K562 (cell line): Measurements from ENCODE around the gene RGS3. TPM values are rescaled to one million over a fixed set of nuclear protein-coding genes. Genes with fewer than 3 reads are reported as not detected.

ENCODE experiments used
- ATAC-seq: fragments of 200-7000 bp; cut with Tn5 transposase; 3 replicates; pipeline ENCODE4 v1.9.1; 2020; ENCODE audit warnings: moderate library complexity
- BruUV-seq: library from RNA; stranded (reverse); fragments of 400-500 nt; replicated peaks from 2 replicates; lab custom pipeline; 2021; lab: Mats Ljungman, UMichigan
- CTCF ChIA-PET: fragments of 300-600 bp; formaldehyde crosslinking; extraction: SDS; loops from one replicate; lab custom pipeline; 2021; ENCODE audit warnings: low intra/inter-chr PET ratio; lab: Yijun Ruan, JAX
- POLR2A ChIA-PET: fragments of 300-600, 350-650 bp; sonication (Branson Sonifier 250); formaldehyde crosslinking; extraction: SDS; loops from one replicate; lab custom pipeline; 2021; ENCODE audit warnings: antibody characterized with exemption, inconsistent platforms; lab: Yijun Ruan, JAX
- DNase-seq, 4 experiments: peaks; one replicate each; pipeline versions ENCODE4 v3.0.0 to v3.0.0-alpha.2; 2011 to 2018; ENCODE audit warnings: low spot score in 3 of 4, mixed read lengths in 3 of 4; ENCODE audit errors: extremely low read depth in 1 of 4
- FAIRE-seq: peaks from 2 replicates; lab custom pipeline; 2011; peaks lifted over from hg19 to GRCh38; lab: Jason Lieb, UNC
- H2AFZ ChIP-seq: 2 replicates; pipeline ENCODE4 v1.6.0; 2011; ENCODE audit warnings: low read depth, low read length, control low read depth, inconsistent platforms
- H3K27ac ChIP-seq: fragments of 200-600 bp; 3 replicates; pipeline ENCODE4 v1.8.0; 2011; ENCODE audit warnings: low read depth, mild to moderate bottlenecking, control low read depth, inconsistent platforms, low read length, moderate library complexity, mixed read lengths; ENCODE audit errors: extremely low read depth
- H3K27me3 ChIP-seq, 2 experiments: fragments of 300-600 bp in 1 of 2; 2 replicates in 1 of 2; 3 replicates in 1 of 2; pipeline versions ENCODE4 v1.6.0 to v1.8.0; 2011; ENCODE audit warnings: inconsistent platforms in 2 of 2, low read length in 2 of 2, mild to moderate bottlenecking in 1 of 2, mixed read lengths in 1 of 2, moderate library complexity in 1 of 2; ENCODE audit not compliant: control insufficient read depth in 2 of 2, insufficient read depth in 2 of 2
- H3K36me3 ChIP-seq: fragments of 300-600 bp; 3 replicates; pipeline ENCODE4 v1.8.0; 2011; ENCODE audit warnings: mild to moderate bottlenecking, low read length, inconsistent platforms; ENCODE audit not compliant: control insufficient read depth, insufficient read depth
- H3K4me1 ChIP-seq, 2 experiments: fragments of 200-600 bp in 1 of 2; replicated peaks in 1 of 2; 2 replicates in 1 of 2; 3 replicates in 1 of 2; pipeline versions ENCODE4 v1.5.1 to v1.8.0; 2011; ENCODE audit warnings: inconsistent platforms in 2 of 2, low read length in 2 of 2, mild to moderate bottlenecking in 1 of 2, mixed read lengths in 1 of 2, moderate library complexity in 1 of 2; ENCODE audit not compliant: control insufficient read depth in 2 of 2, insufficient read depth in 2 of 2
- H3K4me2 ChIP-seq: 2 replicates; pipeline ENCODE4 v1.6.1; 2011; ENCODE audit warnings: low read length, control low read depth, inconsistent platforms, mixed read lengths; ENCODE audit not compliant: insufficient read depth
- H3K4me3 ChIP-seq: fragments of 200-600 bp; sonication (generic), shearing (Covaris generic); 2 replicates; pipeline ENCODE4 v1.5.1; 2016; ENCODE audit warnings: control low read depth, inconsistent platforms
- H3K79me2 ChIP-seq: fragments of 200-600 bp; 3 replicates; pipeline ENCODE4 v1.8.0; 2011; ENCODE audit warnings: low read length, inconsistent platforms; ENCODE audit not compliant: control insufficient read depth, insufficient read depth
- H3K9ac ChIP-seq, 2 experiments: 2 replicates each; pipeline versions ENCODE4 v1.6.0 to v1.6.1; 2011; ENCODE audit warnings: low read depth in 2 of 2, low read length in 2 of 2, control low read depth in 1 of 2, inconsistent platforms in 1 of 2, mild to moderate bottlenecking in 1 of 2, mixed read lengths in 1 of 2; ENCODE audit not compliant: insufficient read depth in 1 of 2
- H3K9me1 ChIP-seq: one replicate; pipeline ENCODE4 v1.6.0; 2011; ENCODE audit warnings: inconsistent platforms, mild to moderate bottlenecking, low read length, moderate library complexity; ENCODE audit not compliant: control insufficient read depth, insufficient read depth
- H3K9me3 ChIP-seq: replicated peaks from 2 replicates; pipeline ENCODE4 v1.5.1; 2011; ENCODE audit warnings: low read depth, low read length, inconsistent platforms; ENCODE audit not compliant: control insufficient read depth, insufficient read depth
- H4K20me1 ChIP-seq: replicated peaks from 2 replicates; pipeline ENCODE4 v1.6.1; 2011; ENCODE audit warnings: low read length, inconsistent platforms, mixed read lengths; ENCODE audit not compliant: control insufficient read depth, insufficient read depth
- CEBPG ChIP-seq, 3 experiments: fragments of 200-800 bp in 1 of 3; sonication (Bioruptor generic) in 1 of 3; sonication (generic) in 1 of 3; formaldehyde crosslinking in 1 of 3; IDR thresholded peaks in 2 of 3; conservative IDR thresholded peaks in 1 of 3; 2 replicates each; pipeline versions ENCODE4 v1.6.1 to v1.8.0; 2016 to 2022; ENCODE audit warnings: missing compliant biosample characterization in 2 of 3, missing genetic modification characterization in 2 of 3, mild to moderate bottlenecking in 1 of 3, missing genetic modification reagents in 1 of 3
- DEAF1 ChIP-seq: fragments of 450-650 bp; formaldehyde crosslinking; IDR thresholded peaks from 2 replicates; pipeline ENCODE4 v1.4.0; 2020; ENCODE audit warnings: mild to moderate bottlenecking, moderate library complexity
- FOSL1 ChIP-seq: fragments of 200-800 bp; sonication (Bioruptor generic); conservative IDR thresholded peaks from 2 replicates; pipeline ENCODE4 v1.6.1; 2016; ENCODE audit warnings: missing genetic modification characterization, missing compliant biosample characterization
- HMBOX1 ChIP-seq: sonication (generic); IDR thresholded peaks from 2 replicates; pipeline ENCODE4 v1.6.1; 2016
- TBL1XR1 ChIP-seq, 2 experiments: IDR thresholded peaks; 2 replicates each; pipeline ENCODE4 v1.6.1; 2012; ENCODE audit warnings: improper control_type of control experiment in 2 of 2, low read length in 2 of 2, mild to moderate bottlenecking in 1 of 2
- ZEB2 ChIP-seq: fragments of 450-650 bp; IDR thresholded peaks from 2 replicates; pipeline ENCODE4 v1.6.1; 2016
- WGBS: fragments of 100-300 bp; shearing (Covaris generic); methylation state at CpG from one replicate; pipeline ENCODE4 v1.1.6; 2016; ENCODE audit warnings: low coverage, mixed read lengths; ENCODE audit not compliant: insufficient coverage; ENCODE audit errors: missing lambda C conversion rate; 5-methylcytosine and 5-hydroxymethylcytosine counted together
- in situ Hi-C: fragments of 300-500 bp; cut with MboI; formaldehyde crosslinking; loops from 4 replicates; pipeline ENCODE4 v1.15.0; 2018; ENCODE audit warnings: inconsistent platforms, mixed read lengths
- intact Hi-C: fragments of 100-400 bp; cut with micrococcal nuclease; formaldehyde crosslinking; loops from 2 replicates; pipeline ENCODE4 v1.14.2; 2022
- polyA plus RNA-seq, 8 experiments: library from polyadenylated mRNA; depleted of rRNA in 4 of 8; stranded (reverse) in 5 of 8; unstranded in 3 of 8; fragments of >200 nt; fragmentation: Nextera tagmentation in 2 of 8; fragmentation: Illumina TruSeq in 1 of 8; extraction: Ambion mirVana in 2 of 8; extraction: Trizol in 1 of 8; gene quantifications; 2 replicates each; pipeline versions ENCODE4 v1.2.1 to v1.2.3, GENCODE V29; 2011 to 2014; ENCODE audit warnings: inconsistent platforms in 1 of 8, missing spikeins in 1 of 8
- total RNA-seq, 7 experiments: library from RNA; depleted of rRNA in 6 of 7; stranded (reverse); fragments of >200 nt in 6 of 7; fragmentation: Illumina TruSeq in 2 of 7; extraction: Trizol in 2 of 7; gene quantifications; 2 replicates each; pipeline versions ENCODE4 v1.2.1 to v1.2.3, GENCODE V29; 2011 to 2021; ENCODE audit warnings: low replicate concordance in 1 of 7
- TF ChIP-seq, protein P1 (sequence below): fragments of 450-650 bp; IDR thresholded peaks from 2 replicates; pipeline ENCODE4 v1.7.0; 2016; ENCODE audit warnings: borderline replicate concordance

Gene RGS3
- total and polyA plus RNA-seq, 9 of the 15 experiments (the other 6 are each of a cell fraction or from before 2014, with no cell fraction given) = 0.08 to 2.9 (median 0.95) TPM

DNA sequence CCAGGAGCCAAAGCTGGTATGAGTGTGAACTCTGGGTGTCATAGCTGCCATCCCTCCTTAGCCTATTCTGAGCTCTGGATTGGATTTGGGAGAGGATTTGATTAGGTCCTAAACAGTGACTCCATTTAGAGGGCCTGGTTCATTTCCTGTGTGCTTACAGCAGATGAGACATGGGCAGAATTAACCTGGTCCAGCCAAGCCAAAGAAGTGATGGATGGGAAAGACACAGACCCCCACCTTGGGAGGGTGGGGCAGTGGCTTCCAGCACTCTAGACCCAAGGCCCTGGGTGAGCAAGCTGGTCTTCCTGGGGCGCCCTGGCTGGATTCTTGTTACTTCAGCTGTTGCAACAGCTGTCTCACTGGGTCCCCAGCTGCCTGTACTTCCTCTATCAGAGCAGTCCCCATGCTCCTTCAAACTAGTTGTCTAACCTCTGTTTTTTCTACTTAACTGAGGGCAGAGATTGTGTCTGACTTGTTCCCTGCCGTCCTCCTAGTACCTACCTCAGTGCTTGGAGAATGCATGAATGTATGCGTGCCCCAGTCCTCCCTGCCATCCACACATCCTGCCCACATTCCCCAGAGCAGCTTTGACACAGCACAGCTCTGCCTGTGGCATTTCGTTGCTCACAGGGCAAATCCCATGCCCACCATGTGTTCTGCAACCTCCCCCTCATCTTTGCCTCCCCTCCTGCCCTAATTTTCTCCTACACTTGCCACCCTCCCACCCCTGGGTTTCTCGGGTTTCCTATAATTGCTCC is 115.9 kb downstream of the RGS3 start:
- H3K9me3 ChIP-seq = no peaks in the 10 kb centered on the region
- no peak overlapping the region for H2AFZ ChIP-seq
- no peaks in the 10 kb centered on the region for H3K27me3 ChIP-seq
- no peak overlapping the region for H3K4me2 ChIP-seq
- intact Hi-C loops (no loop called here), in situ Hi-C loops (no loop called here)
- ATAC-seq (no peak), DNase-seq (no peak), FAIRE-seq (no peak)
- no peaks in the 10 kb centered on the region for H3K36me3 ChIP-seq
- H3K27ac ChIP-seq = no peak overlapping the region
- POLR2A ChIA-PET = interaction anchor here (0.9 to 2.4 kb wide), 4 partner anchors 10 to 429 kb away, joined by 3 to 8 read pairs (median 6); partner anchors contain the start of gene SLC31A2
- H3K9ac ChIP-seq = no peak overlapping the region
- CTCF ChIA-PET = no interaction called here
- BruUV-seq = no TSS peak
- H3K79me2 ChIP-seq = no peaks in the 10 kb centered on the region
- WGBS = 34% methylated on average over 5 of the region's 5 CpGs
- TF ChIP-seq FOSL1 (tag) (peak; percentile 44; the same call in 1 of the 2 replicates), HMBOX1 (peak; percentile 43; the same call in 1 of the 2 replicates), DEAF1 (CRISPR knock-in tag) (no peak), CEBPG (CRISPR knock-in tag; IDR thresholded peaks at IDR 0.05) (0 out of 2 replicates have a peak, but pooled peaks have one; percentile 33), CEBPG (tag; conservative IDR thresholded peaks at IDR 0.05 in 1 of 2, IDR thresholded peaks at IDR 0.05 in 1 of 2) (no peak), TBL1XR1 (IDR thresholded peaks at IDR 0.05; ENCODE audit: low read length in 2 of 2) (no peak), ZEB2 (0 out of 2 replicates have a peak, but pooled peaks have one; percentile 1)
- TF ChIP-seq, protein P1, sequence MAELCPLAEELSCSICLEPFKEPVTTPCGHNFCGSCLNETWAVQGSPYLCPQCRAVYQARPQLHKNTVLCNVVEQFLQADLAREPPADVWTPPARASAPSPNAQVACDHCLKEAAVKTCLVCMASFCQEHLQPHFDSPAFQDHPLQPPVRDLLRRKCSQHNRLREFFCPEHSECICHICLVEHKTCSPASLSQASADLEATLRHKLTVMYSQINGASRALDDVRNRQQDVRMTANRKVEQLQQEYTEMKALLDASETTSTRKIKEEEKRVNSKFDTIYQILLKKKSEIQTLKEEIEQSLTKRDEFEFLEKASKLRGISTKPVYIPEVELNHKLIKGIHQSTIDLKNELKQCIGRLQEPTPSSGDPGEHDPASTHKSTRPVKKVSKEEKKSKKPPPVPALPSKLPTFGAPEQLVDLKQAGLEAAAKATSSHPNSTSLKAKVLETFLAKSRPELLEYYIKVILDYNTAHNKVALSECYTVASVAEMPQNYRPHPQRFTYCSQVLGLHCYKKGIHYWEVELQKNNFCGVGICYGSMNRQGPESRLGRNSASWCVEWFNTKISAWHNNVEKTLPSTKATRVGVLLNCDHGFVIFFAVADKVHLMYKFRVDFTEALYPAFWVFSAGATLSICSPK = no peak
- H3K4me3 ChIP-seq = no peak overlapping the region
- no peaks in the 10 kb centered on the region for H3K9me1 ChIP-seq
- 0 out of 2 replicates have a peak, but pooled peaks cover 5% of the 10 kb centered on the region for H4K20me1 ChIP-seq
- H3K4me1 ChIP-seq = peaks cover 18 to 23% of the 10 kb centered on the region in 2 experiments; a peak in 4 of 5 replicates
